ENCODE measurements around the gene SRPK3.
"Not testable (repeated sequence)": the region's sequence is repeated elsewhere in the genome, so short reads cannot be mapped to it uniquely, and the experiment has no call there.

Gene SRPK3

GRCh38 chrX:153780678-153781427, at the start of gene SRPK3:
TSS of gene SRPK3 (plus strand) at chrX:153781041. CDS start at chrX:153781087, 46 bp downstream.
- no peak for DNase-seq

- DNase-seq, result no peak
Observed at GRCh38 chrX:153731117-153731844, 49.6 kb upstream of the SRPK3 start.

DNA sequence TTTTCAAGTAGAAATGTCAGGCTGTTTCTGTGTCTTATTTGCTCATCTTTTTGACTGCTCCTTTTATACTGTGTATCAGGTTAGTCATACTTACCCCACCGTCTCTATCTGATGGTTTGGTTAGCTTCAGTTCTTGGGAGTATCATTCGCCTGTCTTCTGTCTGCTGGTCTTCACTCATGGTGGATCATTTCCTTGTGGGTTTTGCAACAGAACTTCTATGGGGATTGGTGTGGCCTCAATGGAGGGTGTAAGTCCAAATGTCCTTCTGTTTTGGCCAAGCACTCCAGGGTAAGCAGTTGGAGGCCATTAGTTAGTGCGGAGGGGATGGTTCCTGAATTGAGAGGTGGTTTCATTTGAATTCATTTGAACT, 49.0 kb upstream of the SRPK3 start:
- DNase-seq, result no peak

DNA sequence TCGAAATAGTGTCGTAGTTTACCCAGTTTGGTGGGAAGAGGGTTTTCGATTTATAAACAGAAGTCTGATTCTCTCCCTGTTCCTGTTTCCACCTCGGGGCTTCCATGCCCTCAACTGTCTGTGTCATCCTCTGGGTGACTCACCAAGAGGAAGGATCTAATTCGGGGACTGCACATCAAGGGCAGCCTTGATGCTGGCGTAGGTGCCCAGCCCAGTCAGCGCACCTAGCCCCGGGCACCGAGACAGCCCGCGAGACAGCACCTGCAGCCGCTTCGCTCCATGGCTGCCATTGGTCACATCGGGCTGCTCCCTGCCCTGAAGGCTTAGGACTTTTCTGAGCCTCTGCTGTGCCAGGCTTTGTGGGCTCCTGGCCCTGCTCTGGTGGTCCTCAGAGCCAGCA, 48.4 kb upstream of the SRPK3 start:
- DNase-seq, result no peak

- no peak for DNase-seq
Observed at GRCh38 chrX:153733651-153734240, 47.1 kb upstream of the SRPK3 start.

DNA sequence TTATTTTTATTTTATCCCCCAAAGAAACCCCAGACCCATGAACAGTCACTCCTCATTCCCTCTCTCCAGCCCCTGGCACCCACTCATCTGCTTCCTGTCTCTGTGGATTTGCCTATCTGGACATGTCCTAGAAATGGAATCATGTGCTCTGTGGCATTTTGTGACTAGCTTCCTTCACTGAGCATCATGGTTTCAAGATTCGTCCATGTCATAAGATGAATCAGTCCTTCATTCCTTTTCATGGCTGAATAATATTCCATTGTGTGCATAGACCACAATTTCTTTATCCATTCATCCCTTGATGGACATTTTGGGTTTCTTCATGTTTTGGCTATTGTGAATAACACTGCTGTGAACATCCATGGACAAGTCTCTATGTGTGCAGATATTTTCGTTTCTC, 46.0 kb upstream of the SRPK3 start:
- DNase-seq, result no peak

DNA sequence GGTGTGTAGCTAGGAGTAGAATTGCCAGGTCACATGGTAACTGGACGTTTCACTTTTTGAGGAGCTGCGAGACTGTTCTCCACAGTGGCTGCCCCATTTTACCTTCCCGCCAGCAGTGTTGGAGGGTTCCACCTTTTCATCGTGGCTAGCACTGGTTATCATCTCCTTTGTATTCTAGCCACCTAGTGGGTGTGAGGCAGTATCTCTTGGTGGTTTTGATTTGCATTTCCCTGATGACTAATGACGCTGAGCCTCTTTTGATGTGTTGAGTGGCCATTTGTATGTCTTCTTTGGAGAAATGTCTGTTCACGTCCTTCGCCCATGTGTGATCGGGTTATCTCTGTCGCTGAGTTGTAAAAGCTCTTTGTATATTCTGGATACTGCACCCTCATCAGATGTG, 45.6 kb upstream of the SRPK3 start:
- peak in 1 of 2 donors; percentile 51 for DNase-seq

DNA sequence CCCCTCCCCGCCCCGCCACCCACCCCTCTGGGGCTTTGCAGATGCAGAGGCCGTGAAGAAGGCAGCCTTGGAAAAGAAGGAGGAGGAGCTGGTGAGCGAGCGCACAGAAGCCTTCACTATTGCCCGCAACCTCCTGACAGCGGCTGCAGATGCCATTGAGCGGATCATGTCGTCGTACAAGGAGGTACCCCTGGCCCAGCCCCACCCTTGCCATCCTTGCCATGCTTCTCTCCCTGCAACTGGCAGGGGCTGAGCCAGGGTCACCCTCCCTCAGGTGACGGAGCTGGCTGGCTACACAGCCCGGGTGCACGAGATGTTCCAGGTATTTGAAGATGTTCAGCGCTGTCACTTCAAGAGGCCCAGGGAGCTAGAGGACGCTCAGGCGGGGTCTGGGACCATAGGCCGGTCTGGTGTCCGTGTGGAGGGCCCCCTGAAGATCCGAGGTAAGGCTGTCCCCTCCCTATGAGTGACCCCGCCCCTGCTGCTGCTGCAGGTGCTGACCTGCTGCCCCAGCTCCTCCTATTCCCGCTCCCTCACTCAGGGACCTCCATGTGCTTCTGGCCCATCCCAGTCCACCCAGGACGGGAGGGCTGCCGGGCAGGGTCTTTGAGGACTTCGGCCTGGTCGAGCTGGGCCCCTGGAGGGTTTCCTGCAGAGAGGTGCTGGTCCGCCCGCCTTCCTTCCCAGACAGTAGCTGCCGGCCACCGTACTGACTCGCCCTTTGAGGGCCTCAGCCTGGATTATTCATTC, 44.6 kb upstream of the SRPK3 start:
- DNase-seq, result no peak

DNA sequence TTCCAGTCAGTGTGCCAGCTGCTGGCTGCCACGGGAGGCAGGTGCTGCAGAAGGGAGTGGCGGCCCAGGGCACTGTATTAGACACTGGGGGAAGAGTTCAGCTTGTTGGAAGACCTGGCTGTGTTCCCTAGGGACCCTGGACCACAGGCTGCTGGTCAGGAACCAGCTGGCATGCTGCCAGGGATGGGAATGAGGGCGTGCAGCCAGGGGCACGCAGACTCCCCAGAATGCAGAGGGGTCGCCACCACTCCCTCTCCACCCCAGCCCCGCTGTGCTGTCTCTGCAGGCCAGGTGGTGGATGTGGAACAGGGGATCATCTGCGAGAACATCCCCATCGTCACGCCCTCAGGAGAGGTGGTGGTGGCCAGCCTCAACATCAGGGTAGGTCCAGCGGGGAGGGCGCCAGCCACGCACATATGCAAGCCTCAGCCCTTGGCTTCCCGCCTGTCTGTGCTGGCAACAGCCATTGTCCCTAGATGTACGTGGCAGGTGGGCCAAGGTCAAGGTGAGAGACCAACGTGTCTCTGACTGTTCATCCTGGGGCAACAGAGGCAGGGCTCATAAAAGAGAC, 43.9 kb upstream of the SRPK3 start:
- DNase-seq, result no peak

DNA sequence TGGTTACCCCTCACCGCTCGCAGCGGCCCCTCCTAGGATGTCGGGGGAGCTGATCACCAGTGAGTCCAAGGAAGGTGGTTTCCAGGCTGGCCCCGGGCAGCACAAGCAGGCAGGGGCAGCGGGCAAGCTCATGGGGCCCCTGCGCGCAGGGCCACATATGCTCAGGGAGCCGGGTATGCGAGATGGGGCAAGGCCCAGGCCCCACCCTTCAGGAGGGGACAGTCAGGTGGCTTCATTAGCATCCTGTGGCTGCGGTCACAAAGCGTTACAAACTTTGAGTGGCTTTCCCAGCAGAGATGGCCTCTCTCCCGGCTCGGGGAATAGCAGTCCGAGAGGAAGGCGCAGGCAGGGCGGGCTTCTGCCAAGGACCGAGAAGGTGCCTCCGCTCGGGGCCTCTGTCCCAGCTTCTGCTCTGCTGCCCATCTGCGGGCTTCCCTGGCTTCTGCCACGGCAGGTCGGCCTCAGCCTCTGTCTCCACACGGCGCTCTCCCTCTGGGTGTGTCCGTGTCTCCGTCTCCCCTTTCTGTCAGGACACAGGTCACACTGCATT, 42.7 kb upstream of the SRPK3 start:
- DNase-seq, result no peak

DNA sequence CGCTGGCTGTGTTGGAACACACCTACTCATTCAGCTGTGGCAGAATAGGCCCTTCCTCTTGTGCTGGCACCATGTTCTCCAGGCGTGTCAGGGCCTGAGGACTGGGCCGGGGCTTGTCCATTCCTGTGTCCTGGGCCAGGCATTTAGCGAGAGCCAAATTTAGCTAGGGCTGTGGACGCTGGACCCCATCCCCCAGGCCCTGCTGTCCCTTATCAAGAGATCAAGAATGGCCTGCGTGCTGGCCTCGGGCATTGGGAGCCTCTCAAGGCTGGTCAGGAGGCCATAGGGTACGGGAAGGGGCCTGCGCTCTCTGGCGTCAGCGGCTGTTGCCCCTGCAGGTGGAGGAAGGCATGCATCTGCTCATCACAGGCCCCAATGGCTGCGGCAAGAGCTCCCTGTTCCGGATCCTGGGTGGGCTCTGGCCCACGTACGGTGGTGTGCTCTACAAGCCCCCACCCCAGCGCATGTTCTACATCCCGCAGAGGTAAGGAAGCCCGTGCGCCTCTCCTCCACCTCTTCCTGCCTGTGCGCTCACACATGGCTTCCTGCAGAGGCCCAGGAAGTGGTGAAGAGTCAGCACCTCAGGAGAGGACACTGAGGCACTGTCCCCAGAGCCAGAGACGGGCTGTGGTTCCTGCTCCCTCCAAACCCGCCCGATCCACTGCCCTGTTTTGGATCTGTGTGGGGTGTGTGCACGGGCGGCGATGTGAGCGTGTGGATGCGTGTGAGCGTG, 40.9 kb upstream of the SRPK3 start:
- DNase-seq, result peak in 1 of 2 donors; percentile 24

DNA sequence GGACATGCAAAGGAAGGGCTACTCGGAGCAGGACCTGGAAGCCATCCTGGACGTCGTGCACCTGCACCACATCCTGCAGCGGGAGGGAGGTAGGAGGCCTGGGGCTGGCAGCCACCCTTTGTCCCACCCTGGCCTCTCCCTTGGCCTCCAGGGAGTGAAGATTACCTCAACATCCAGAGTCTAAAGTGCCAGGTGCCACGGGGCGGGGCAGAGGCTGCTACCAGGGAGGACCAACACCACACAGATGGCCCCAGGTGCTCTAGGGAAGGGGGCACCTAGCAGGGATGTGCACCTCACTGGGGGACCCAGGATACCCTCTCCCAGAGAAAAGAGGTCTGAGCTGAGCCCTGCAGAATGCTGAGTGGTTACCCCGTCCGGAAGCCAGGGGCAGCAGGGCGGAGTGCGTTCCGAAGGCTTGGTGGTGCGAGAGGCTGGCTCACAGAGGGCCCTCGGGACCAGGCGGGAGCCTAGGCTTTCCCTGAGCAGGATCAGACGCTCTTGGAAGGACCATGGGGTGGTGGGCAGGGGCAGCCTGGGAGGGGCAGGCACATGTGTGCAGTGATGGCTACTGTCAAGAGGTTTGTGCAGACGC, 40.1 kb upstream of the SRPK3 start:
- DNase-seq, result no peak

DNA sequence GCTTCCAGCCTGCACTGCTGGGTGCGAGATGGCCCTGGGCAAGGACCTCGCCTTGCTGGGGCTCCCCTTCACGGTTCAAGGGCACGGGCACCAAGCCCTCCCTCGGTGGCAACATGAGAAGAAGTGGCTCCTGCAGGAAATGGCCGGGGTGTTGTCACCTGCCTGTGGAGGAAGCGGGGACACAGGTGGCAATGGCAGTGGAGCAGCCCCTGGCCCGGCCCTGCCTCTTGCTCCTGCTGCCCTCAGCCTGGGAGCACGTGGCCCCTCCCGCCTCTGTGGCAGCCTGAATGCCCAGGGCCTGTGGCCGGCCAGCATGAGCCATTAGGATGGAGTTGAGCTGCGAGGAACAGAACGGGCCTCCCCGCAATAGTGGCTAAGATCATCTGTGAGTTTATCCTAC, 39.4 kb upstream of the SRPK3 start:
- DNase-seq, result no peak

DNA sequence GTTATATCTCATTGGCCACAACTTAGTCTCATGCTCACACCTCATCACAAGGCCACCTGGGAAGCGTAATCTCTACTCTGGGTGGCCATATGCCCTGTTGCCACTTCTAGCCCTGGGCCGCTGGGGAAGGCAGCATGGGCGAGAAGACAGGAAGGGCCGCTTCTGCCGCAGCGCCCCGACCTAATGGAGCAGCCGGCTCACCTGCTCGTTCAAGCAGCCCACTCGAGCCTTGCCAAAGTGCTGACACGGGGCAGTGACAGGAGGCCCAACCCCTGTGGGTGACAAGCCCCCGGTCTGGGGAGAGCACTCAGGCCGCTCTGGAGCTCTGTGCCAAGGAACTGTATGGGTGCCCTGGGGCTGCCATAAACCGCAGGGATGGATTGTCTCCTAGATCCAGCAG, 38.7 kb upstream of the SRPK3 start:
- DNase-seq, result not testable (repeated sequence)

- DNase-seq, result not testable (repeated sequence)
Observed at GRCh38 chrX:153742796-153743467, 37.9 kb upstream of the SRPK3 start.

DNA sequence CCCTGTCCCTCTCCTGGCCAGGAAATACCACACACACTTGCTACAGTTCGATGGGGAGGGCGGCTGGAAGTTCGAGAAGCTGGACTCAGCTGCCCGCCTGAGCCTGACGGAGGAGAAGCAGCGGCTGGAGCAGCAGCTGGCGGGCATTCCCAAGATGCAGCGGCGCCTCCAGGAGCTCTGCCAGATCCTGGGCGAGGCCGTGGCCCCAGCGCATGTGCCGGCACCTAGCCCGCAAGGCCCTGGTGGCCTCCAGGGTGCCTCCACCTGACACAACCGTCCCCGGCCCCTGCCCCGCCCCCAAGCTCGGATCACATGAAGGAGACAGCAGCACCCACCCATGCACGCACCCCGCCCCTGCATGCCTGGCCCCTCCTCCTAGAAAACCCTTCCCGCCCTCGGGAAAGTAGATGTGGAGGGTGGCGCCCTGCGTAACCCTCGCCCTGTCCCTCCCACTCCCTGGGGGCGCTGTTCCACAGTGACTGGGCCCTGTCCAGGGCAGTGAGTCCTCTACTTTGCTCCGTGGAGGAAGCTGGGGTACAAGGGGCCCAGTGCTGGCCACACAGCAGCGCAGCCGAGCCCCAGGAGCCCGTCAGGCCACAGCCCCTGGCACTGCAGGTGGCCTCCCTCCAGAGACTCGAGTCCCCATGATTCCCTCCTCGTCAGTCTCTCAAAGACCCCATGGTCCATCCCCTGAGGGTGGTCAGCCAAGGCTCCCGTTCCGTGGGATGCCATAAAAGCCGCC, 37.2 kb upstream of the SRPK3 start:
- not testable (repeated sequence) for DNase-seq

GRCh38 chrX:153744210-153745066, 36.4 kb upstream of the SRPK3 start:
- DNase-seq, result no peak

- not testable (repeated sequence) for DNase-seq
Observed at GRCh38 chrX:153745067-153745433, 35.8 kb upstream of the SRPK3 start.

DNA sequence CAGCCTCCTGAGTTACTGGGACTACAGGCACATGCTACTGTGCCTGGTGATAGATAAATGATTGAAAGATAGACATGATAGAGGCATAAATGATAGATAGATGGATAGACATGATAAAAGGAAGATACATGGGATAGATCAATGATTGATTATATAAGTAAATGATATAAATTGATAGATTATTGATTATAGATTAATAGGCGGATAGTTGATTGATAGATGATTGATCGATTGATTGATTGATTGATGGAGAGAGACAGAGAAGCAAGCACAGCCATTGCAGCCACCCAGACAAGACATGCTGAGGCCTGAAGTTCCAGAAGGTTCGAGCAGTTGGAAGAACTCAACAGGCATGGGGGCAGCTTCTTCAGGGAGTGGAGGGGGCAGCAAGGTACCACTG, 34.5 kb upstream of the SRPK3 start:
- no peak for DNase-seq
